Ovary (tissue), 3 donors: ENCODE data around the gene PRDX5.

ENCODE experiments used
- CTCF ChIP-seq, 3 donors: fragments of 450-650 bp in 2 of 3; fragments of 200-600 bp in 1 of 3; IDR thresholded peaks; one replicate each; pipeline versions ENCODE4 v1.5.1 to v1.8.0; 2016 to 2022; ENCODE audit warnings: antibody characterized with exemption in 3 of 3, mild to moderate bottlenecking in 1 of 3
- EP300 ChIP-seq: sonication (generic); formaldehyde crosslinking; IDR thresholded peaks from one replicate; pipeline ENCODE4 v1.6.1; 2017; ENCODE audit warnings: antibody characterized with exemption
- POLR2A ChIP-seq: fragments of 450-650 bp; IDR thresholded peaks from one replicate; pipeline ENCODE4 v1.6.1; 2017; ENCODE audit warnings: antibody characterized with exemption, mild to moderate bottlenecking, moderate library complexity
- donor health status: DM: no; HTN: no; CAD: no.

GRCh38 chr11:64287676-64288352, 30.1 kb upstream of the PRDX5 start:
- TF ChIP-seq POLR2A (no peak), CTCF (IDR thresholded peaks at IDR 0.05) (no peak), EP300 (no peak)
